ENCODE data around the gene AURKAIP1.
"Not testable (repeated sequence)": the region's sequence is repeated elsewhere in the genome, so short reads cannot be mapped to it uniquely, and the experiment has no call there.

The AURKAIP1 gene

DNA sequence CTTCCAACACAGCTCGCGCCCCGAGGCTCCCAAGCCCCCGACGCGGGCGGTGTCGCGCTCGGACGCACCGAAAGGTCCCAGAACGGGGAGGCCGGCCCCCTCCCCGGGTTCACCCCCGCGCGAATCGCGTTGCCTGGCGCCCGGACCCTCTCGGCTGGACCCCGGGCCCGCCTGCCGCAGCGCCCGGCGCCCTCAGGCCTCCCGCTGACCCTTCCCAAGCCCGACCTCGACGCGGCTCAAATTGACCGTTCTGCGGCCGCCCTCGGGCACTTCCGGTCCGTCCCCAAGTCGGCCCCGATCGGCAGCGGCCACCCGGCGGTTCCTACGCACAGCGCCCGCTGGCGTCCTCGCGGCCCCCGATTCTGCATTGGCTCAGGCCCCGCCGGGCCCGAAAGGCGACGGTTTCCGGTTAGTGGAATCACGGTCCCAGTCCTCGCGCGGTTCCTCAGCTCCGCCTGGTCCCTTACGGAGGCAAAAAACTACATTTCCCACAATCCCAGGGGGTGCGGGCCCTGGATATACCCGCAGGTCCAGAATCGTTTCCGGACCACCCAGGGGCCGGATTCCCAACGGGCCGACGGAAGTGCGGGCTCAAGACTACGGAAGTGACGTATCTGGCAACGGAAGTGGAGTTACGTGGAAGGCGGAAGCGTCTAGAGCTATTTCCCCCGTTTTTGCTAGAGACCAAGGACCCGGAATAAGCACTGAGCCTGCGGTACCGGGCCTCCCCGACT, at the start of gene AURKAIP1:
Gene AURKAIP1 (minus strand): TSS at position 279 of the 734 bp plus-strand sequence. CDS start 451 bp downstream, outside the sequence.
- H3K36me3 Mint-ChIP-seq: peaks cover 22 to 35% of the 10 kb centered on the region in 2 donors
- H3K4me1 Mint-ChIP-seq: peaks cover 15 to 37% of the 10 kb centered on the region in 2 donors
- H3K27me3 Mint-ChIP-seq: no peaks in the 10 kb centered on the region

DNA sequence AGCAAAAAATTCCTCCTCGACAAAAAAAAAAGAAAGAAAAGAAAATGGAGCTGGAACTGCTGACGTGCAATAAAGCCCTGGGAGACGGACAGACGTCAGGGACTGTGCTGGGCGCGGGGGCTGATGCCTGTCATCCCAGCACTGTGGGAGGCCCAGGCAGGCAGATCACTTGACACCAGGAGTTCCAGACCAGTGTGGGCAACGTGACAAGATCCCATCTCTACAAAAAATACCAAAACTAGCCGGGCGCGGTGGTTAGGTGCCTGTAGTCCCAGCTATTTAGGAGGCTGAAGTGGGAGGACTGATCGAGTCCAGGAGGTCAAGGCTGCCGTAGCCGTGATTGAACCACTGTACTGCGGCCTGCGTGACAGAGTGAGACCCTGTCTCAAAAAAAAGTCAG, 49.7 kb upstream of the AURKAIP1 start:
- no peak for DNase-seq
- no peak overlapping the region for H3K27ac Mint-ChIP-seq

More for the DNA sequence above, at the start of gene AURKAIP1:
- ATAC-seq (replicated peaks): peak; percentile 93 to 95
- peak within 1 kb of the TSS; percentile 92 to 95 for H3K4me3 Mint-ChIP-seq
- no peaks in the 10 kb centered on the region for H3K9me3 Mint-ChIP-seq
- peak; percentile 99 for DNase-seq
- peak within 1 kb of the TSS; percentile 98 for H3K27ac Mint-ChIP-seq

DNA sequence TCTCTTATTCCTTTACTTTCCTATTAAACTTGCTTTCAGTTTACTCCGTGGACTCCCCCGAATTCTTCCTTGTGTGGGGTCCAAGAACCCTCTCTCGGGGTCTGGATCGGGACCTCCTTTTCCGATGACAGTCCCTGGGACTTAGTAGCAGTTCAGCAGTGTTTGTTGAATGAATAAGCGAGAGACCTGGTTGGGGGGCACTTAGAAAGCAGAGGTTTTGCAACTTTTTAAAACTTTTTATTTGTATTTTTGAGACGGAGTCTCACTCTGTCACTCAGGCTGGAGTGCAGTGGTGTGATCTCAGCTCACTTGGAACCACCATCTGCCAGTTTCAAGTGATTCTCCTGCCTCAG, 48.2 kb upstream of the AURKAIP1 start:
- Mint-ChIP-seq H3K36me3 (no peaks in the 10 kb centered on the region), H3K4me3 (no peak overlapping the region), H3K27me3 (peaks cover 31 to 57% of the 10 kb centered on the region in 2 donors), H3K27ac (no peak overlapping the region), H3K4me1 (peaks cover 11 to 19% of the 10 kb centered on the region in 2 donors), H3K9me3 (no peaks in the 10 kb centered on the region)
- ATAC-seq (replicated peaks) (no peak), DNase-seq (no peak)

More for the DNA sequence above, 49.7 kb upstream of the AURKAIP1 start:
- Mint-ChIP-seq H3K9me3 (no peaks in the 10 kb centered on the region), H3K36me3 (no peaks in the 10 kb centered on the region), H3K4me3 (no peak overlapping the region), H3K27me3 (peaks cover 43 to 71% of the 10 kb centered on the region in 2 donors), H3K4me1 (peaks cover 7 to 10% of the 10 kb centered on the region in 2 donors)
- no peak for ATAC-seq (replicated peaks)

DNA sequence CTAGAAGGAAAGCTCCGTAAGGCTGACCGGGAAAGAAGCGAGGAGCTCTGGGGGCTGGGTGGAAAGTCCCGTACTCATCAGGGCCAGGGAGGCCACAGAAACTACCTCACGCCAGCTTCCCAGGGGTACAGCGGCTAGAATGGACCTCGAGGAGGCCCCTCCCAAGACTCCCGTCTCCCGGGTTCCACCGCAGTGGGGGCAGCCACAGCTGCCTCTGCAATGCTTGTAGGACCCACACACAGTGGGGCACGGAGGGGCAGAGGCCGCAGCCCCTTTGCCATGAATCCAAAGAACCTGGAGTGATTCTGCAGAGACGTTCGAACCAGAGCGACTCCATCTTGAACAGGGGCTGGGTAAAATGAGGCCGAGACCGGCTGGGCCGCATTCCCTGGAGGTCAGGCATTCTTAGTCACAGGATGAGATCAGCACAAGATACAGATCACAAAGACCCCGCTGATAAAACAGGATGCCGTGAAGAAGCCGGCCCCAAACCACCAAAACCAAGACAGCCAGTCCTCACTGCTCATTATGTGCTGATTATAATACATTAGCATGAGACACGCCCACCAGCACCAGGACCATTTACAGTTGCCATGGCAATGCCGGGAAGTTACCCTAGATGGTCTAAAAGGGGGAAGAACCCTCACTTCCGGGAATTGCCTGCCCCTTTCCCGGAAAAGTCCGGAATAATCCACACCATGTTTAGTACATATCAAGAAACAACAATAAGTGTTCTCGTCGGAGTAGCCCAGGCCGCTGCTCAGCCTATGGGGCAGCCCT, 47.6 kb upstream of the AURKAIP1 start:
- no peak overlapping the region for H3K4me3 Mint-ChIP-seq
- H3K9me3 Mint-ChIP-seq: no peaks in the 10 kb centered on the region

DNA sequence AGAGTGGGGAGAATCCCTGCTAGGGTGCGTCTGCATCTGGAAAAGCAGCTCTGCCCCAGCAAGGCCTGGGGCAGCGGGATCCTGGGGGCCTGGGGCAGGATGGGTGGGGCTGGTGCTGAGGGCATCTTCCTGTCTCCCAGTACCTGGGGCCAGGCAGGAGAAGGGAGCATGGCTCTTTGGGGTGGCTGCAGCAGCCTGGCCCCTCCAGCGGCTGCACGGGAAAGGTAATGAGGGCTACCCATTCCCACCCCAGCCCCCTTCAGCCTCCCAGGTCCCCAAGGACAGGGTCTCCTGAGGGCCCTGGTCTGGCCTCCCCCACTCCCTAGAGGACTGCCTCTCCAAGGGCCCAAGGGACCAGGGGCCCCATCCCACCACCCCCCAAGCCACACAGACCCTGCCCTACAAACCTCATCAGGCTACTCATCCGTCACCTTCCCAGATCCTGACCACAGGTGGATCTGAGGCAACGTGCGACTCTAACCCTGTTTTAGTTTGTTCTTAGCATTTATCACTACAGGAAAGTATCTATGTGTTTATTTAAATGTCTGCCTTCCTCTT, 47.0 kb upstream of the AURKAIP1 start:
- peaks cover 19 to 28% of the 10 kb centered on the region in 2 donors for H3K4me1 Mint-ChIP-seq
- ATAC-seq (replicated peaks) (no peak), DNase-seq (no peak)
- no peak overlapping the region for H3K4me3 Mint-ChIP-seq
- H3K9me3 Mint-ChIP-seq: no peaks in the 10 kb centered on the region
- peaks cover 0 to 2% of the 10 kb centered on the region in 2 donors for H3K36me3 Mint-ChIP-seq
- H3K27me3 Mint-ChIP-seq: peaks cover 30 to 55% of the 10 kb centered on the region in 2 donors
- no peak overlapping the region for H3K27ac Mint-ChIP-seq

More for the DNA sequence above, 47.6 kb upstream of the AURKAIP1 start:
- Mint-ChIP-seq H3K36me3 (peaks cover 0 to 2% of the 10 kb centered on the region in 2 donors), H3K27me3 (peaks cover 30 to 55% of the 10 kb centered on the region in 2 donors), H3K4me1 (peaks cover 15 to 25% of the 10 kb centered on the region in 2 donors), H3K27ac (no peak overlapping the region)
- ATAC-seq (replicated peaks) (no peak), DNase-seq (no peak)

DNA sequence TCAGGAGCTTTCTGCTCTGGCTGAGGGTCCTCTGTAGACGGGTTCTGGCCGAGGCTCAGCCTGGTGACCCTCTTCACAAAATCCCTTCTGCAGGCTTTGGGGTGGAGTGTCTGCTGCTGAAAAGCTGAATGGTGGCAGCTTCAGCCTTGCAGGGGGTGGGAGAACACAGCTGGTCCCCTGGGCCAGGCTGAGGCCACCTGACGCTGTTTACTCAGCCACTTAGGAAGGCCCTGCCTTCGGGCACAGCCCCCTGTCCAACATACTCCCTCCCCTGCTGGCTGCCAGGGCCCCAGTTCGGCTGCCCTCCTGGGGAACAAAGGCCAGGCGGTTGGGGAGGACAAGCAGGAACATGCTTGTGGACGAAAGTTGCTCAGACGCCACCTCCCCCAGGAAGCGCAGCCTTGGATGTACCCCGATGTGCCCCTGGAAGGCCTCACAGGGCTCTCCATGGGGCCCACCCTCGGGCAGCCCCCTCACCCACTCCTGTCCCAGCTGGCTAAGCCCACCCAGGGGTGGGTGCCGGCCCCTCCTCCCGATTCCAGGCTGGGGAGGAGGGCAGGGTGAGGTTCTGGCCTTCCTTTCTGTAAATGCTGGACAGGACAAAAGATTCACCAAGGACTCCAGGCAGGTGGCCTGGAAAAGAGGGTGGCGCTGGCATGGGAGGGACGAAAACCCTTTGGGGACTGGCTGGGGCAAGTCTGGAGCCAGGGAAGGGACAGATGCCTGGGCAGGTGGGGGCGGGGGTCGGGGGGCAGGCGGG, 46.3 kb upstream of the AURKAIP1 start, which contains the start of gene ANKRD65:
Gene ANKRD65 (minus strand): TSS at position 130 of the 760 bp plus-strand sequence. CDS start 271 bp downstream, outside the sequence.
- H3K4me1 Mint-ChIP-seq: peaks cover 17 to 25% of the 10 kb centered on the region in 2 donors
- no peaks in the 10 kb centered on the region for H3K9me3 Mint-ChIP-seq
- DNase-seq (no peak), ATAC-seq (replicated peaks) (no peak)
- peak within 1 kb of the TSS; percentile 67 for H3K27ac Mint-ChIP-seq
- H3K36me3 Mint-ChIP-seq: peaks cover 0 to 2% of the 10 kb centered on the region in 2 donors
- peak within 1 kb of the TSS; percentile 70 to 78 for H3K4me3 Mint-ChIP-seq
- peaks cover 28 to 51% of the 10 kb centered on the region in 2 donors for H3K27me3 Mint-ChIP-seq

DNA sequence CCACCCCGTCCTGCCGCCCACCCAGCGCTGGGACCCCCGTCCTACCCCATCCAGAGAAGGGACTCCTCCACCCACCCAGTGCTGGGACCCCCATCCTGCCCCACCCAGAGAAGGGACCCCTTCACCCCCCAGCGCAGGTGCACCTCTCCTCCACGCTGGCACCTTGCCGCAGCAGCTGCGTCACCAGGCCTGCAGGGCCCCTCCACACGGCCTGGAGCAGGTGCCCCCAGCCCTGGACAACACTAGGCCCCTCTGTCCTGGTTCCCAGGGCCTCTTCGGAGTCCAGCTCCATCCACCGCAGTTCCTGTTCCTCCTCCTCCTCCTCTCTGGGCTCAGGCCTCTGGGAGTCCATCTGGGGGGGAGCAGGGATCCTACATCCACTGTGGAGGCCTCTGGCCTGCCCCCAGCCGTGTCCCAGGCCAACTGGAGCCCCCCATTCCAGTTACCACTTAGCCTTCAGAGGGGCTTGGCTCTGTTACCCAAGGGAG, 45.7 kb upstream of the AURKAIP1 start:
- Mint-ChIP-seq H3K27ac (peak overlapping the region; percentile 67), H3K27me3 (peaks cover 22 to 45% of the 10 kb centered on the region in 2 donors), H3K4me3 (peak overlapping the region; percentile 70 to 78), H3K36me3 (peaks cover 0 to 2% of the 10 kb centered on the region in 2 donors), H3K9me3 (no peaks in the 10 kb centered on the region), H3K4me1 (peaks cover 16 to 22% of the 10 kb centered on the region in 2 donors)
- ATAC-seq (replicated peaks): no peak
- DNase-seq: no peak

DNA sequence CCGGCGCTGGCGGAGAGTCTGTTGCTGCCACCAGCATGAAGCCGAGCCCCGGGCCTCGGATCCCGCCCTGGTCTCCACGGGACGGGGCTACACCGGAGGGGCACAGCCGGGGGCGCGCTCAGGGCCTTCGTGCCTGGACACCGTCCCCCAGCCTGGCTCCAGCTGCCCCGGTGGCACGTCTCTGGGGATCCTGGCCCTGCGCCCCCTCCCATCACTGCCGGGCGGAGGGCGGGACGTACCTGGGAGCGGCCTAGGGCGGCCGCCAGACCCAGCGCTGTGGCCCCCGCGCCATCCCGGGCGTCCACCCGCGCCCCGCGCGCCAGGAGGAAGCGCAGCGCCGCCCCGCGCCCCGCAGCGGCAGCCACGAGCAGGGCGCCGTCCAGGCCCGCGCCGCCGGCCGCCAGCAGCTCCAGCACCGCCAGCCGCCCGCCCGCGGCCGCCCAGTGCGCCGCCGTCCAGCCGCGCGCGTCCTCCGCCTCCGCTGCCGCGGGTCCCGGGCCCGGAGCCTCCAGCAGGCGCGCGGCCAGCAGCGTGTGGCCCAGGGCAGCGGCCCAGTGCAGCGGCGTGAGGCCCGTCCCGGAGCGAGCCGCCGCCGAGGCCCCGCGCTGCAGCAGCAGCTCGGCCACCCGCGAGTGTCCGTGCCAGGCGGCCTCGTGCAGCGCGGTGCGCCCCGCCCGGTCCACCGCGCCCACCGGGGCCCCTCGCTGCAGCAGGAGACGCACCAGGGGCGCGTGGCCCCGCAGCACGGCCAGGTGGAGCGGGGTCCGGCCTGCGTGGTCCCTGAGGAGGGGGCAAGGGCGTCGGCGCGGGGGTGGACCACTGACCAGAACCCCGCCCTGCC, 45.0 kb upstream of the AURKAIP1 start:
- no peak overlapping the region for H3K4me3 Mint-ChIP-seq
- peaks cover 0 to 2% of the 10 kb centered on the region in 2 donors for H3K36me3 Mint-ChIP-seq
- ATAC-seq (replicated peaks): peak; percentile 60 to 61
- no peak overlapping the region for H3K27ac Mint-ChIP-seq
- H3K27me3 Mint-ChIP-seq: peaks cover 22 to 38% of the 10 kb centered on the region in 2 donors
- H3K9me3 Mint-ChIP-seq: no peaks in the 10 kb centered on the region
- peaks cover 16 to 22% of the 10 kb centered on the region in 2 donors for H3K4me1 Mint-ChIP-seq
- DNase-seq: no peak

DNA sequence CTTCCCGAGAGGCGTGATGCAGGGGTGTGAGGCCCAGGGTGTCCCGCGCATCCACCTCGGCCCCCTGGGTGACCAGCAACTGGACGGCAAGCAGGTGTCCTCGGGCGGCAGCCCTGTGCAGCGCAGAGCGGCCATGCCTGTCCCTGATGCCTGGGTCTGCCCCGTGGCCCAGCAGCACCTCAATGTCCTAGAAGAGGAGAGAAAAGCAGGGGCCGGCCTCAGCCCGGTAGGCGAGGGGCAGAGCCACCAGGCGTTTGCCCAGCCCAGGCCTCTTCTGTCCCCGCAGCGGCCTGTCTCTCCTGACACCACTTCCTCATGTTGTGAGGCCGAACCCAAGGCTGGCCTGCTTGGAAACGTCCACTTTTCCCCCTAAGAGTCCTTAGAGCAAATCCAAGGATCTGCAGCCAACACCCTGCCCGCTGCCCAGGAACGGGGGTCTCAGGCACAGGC, 44.4 kb upstream of the AURKAIP1 start:
- Mint-ChIP-seq H3K4me3 (peak overlapping the region in 1 of 2 donors; percentile 23), H3K27ac (no peak overlapping the region)

DNA sequence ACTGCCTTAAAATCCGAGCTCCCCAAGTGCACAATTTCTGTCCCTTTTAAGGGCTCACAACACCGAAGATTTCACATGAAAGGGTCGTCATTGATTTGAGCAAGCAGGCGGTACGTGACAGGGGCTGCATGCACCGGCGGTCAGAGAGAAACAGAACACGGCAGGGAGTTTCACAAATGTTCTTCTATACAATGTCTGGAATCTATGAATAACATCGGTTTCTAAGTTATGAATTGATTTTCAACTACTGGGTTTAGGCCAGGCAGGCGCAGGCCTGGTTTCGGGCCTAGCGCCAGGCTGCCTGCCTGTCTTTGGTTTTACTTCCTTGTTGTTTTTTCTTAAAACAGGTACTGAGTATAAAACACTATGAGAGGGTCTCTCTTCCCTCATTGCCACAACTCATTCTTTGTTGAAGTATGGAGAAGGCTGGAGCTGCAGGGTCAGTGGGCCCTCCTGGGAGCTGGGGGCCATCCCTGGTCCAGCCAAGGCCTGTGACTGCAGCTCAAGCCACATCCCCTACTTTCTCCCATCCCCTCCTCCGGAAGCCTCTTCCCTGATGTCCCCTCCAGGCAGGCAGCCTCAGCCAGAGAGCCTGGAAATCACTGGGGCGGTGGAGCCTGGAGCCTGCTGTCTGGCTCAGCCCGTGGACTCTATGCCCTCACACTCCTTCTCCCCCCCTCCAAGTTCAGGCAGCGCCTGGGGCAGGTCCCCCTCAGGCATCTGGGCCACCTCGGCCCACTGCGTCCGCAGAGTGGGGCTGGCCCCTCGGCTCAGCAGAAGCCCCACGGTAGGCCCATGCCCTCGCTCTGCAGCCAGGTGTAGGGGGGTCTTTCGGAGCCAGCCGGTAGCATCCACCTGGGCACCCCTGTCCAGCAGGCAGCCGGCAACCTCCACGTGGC, 43.7 kb upstream of the AURKAIP1 start:
- H3K9me3 Mint-ChIP-seq: no peaks in the 10 kb centered on the region
- H3K27me3 Mint-ChIP-seq: peaks cover 14 to 30% of the 10 kb centered on the region in 2 donors
- ATAC-seq (replicated peaks): peak; percentile 10 to 28
- no peak overlapping the region for H3K4me3 Mint-ChIP-seq
- DNase-seq: no peak
- peaks cover 16 to 22% of the 10 kb centered on the region in 2 donors for H3K4me1 Mint-ChIP-seq
- H3K36me3 Mint-ChIP-seq: peaks cover 0 to 2% of the 10 kb centered on the region in 2 donors
- H3K27ac Mint-ChIP-seq: peak overlapping the region; percentile 60

More for the DNA sequence above, 44.4 kb upstream of the AURKAIP1 start:
- ATAC-seq (replicated peaks) (no peak), DNase-seq (no peak)
- Mint-ChIP-seq H3K4me1 (peaks cover 16 to 22% of the 10 kb centered on the region in 2 donors), H3K27me3 (peaks cover 15 to 32% of the 10 kb centered on the region in 2 donors), H3K36me3 (peaks cover 0 to 2% of the 10 kb centered on the region in 2 donors), H3K9me3 (no peaks in the 10 kb centered on the region)

DNA sequence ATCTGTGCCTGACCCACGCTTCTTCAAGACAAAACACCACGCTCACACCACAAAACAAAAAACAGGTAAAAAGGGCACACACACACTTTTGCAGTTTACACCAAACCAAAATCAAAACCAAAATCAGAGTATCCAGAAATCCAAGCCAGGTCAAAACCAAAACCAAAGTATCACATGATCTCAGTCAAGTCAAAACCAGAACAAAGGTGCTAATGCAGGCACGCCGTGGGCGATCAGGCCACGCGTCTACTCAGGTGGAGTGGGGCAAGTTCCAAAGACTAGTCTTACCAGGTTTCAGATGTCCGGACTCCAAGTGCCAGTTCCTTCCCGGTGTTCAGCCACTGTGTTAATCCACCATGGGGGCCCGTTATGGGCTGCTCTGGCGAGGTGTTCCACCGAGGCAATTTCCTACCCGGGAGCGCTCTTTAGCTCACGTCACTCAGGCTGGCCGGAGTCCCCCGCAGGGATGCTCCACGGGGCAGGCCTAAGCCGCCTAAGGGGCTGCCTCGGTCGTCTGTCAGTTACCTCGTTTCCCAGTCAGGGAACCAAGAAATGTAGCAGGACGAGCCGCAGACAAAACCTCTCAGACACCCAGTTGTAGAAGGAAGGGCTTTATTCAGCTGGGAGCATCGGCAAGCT, 42.9 kb upstream of the AURKAIP1 start:
- not testable (repeated sequence) for DNase-seq, H3K9me3 Mint-ChIP-seq
- H3K27ac Mint-ChIP-seq: peak overlapping the region; percentile 63

More for the DNA sequence above, 42.9 kb upstream of the AURKAIP1 start:
- H3K36me3 Mint-ChIP-seq: not testable (repeated sequence)
- H3K4me3 Mint-ChIP-seq: peak overlapping the region in 1 of 2 donors; percentile 18
- peak in 1 of 2 donors; percentile 33 for ATAC-seq (replicated peaks)
- H3K27me3 Mint-ChIP-seq: peaks cover 11 to 25% of the 10 kb centered on the region in 2 donors
- H3K4me1 Mint-ChIP-seq: peaks cover 16 to 22% of the 10 kb centered on the region in 2 donors

All from stimulated activated naive B cell treated with anti-CD40 and anti-IgM and Interleukin-4, amounts not matched to agents 10 μg/mL and 1 μg/mL and 100 μg/mL, for 72 hours (primary cell).